ENCODE measurements around the gene SGMS1. TPM values are rescaled to one million over a fixed set of nuclear protein-coding genes. Genes with fewer than 3 reads are reported as not detected.
A peak's percentile ranks its signal among the peaks of the same experiment; 100 is the strongest.
"Not testable (repeated sequence)": the region's sequence is repeated elsewhere in the genome, so short reads cannot be mapped to it uniquely, and the experiment has no call there.

SGMS1 gene
- total RNA-seq, 1 donor from 2014 or later: 27.5 TPM

DNA sequence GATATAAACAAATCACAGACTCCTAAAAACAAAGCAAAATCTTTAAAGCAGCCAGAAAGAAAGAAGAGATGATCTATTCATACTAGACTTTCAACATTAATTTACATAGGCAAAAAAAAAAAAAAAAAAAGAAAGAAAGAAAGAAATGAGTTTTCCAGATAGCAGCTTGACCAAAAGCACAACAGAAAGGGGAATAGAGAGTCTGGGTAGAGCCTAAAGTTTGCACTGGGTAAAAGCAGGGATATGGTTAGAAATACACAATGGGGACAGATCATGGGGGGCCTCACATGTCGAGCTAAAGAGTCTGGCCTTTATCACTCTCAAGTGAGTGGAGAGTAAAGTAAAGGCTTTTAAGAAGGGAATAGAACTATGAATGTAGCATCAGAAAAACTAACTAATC, 169.8 kb downstream of the SGMS1 start:
- intact Hi-C loops (cut with micrococcal nuclease): loop anchor here (2.0 to 5.0 kb wide), 2 partner anchors 37 to 55 kb away; no protein-coding TSS in a partner anchor
- ATAC-seq (ENCODE audit: low read depth) (no peak), DNase-seq (no peak)
- peak overlapping the region; percentile 33 for H3K4me3 Mint-ChIP-seq
- H3K27me3 Mint-ChIP-seq: no peaks in the 10 kb centered on the region
- no peaks in the 10 kb centered on the region for H3K9me3 Mint-ChIP-seq
- TF ChIP-seq, protein P1, sequence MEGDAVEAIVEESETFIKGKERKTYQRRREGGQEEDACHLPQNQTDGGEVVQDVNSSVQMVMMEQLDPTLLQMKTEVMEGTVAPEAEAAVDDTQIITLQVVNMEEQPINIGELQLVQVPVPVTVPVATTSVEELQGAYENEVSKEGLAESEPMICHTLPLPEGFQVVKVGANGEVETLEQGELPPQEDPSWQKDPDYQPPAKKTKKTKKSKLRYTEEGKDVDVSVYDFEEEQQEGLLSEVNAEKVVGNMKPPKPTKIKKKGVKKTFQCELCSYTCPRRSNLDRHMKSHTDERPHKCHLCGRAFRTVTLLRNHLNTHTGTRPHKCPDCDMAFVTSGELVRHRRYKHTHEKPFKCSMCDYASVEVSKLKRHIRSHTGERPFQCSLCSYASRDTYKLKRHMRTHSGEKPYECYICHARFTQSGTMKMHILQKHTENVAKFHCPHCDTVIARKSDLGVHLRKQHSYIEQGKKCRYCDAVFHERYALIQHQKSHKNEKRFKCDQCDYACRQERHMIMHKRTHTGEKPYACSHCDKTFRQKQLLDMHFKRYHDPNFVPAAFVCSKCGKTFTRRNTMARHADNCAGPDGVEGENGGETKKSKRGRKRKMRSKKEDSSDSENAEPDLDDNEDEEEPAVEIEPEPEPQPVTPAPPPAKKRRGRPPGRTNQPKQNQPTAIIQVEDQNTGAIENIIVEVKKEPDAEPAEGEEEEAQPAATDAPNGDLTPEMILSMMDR (IDR thresholded peaks at IDR 0.05): no peak
- peaks cover 57% of the 10 kb centered on the region for H3K4me1 Mint-ChIP-seq
- POLR2A ChIA-PET: interaction anchor here (0.9 to 1.9 kb wide), 2 partner anchors 30 to 170 kb away, joined by 3 to 6 read pairs; partner anchors contain the start of gene SGMS1
- peaks cover 8% of the 10 kb centered on the region for H3K36me3 Mint-ChIP-seq (ENCODE audit: low read depth)
- H3K27ac Mint-ChIP-seq: peak overlapping the region; percentile 57
- CTCF ChIA-PET: no interaction called here

DNA sequence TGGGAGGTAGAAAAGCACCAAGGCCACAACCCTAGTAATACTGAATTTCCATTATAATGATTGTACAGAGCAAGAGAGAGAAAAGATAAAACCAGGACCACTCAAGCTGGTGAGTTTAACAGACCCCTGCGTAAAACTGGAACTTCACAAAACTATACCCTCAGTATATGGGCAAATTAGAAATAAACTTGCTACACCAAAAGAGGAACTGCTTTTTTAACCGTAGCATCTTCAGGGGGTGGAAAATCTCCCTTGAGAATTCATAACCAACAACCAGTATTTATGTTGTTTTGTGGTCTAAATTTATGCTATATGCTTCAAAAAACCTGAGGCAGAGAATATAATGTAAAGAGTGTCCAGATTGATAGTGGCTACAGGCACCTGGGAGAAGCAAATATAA, 171.2 kb downstream of the SGMS1 start:
- peak overlapping the region; percentile 57 for H3K27ac Mint-ChIP-seq
- H3K4me3 Mint-ChIP-seq: peak overlapping the region; percentile 12
- H3K27me3 Mint-ChIP-seq: no peaks in the 10 kb centered on the region
- CTCF ChIA-PET: no interaction called here
- DNase-seq (no peak), ATAC-seq (ENCODE audit: low read depth) (peak; percentile 71)
- intact Hi-C loops (cut with micrococcal nuclease): loop anchor here (2.0 to 5.0 kb wide), 2 partner anchors 35 to 56 kb away; no protein-coding TSS in a partner anchor
- POLR2A ChIA-PET: no interaction called here
- TF ChIP-seq, protein P1 (IDR thresholded peaks at IDR 0.05): no peak
- peaks cover 57% of the 10 kb centered on the region for H3K4me1 Mint-ChIP-seq
- peaks cover 5% of the 10 kb centered on the region for H3K36me3 Mint-ChIP-seq (ENCODE audit: low read depth)
- H3K9me3 Mint-ChIP-seq: no peaks in the 10 kb centered on the region

DNA sequence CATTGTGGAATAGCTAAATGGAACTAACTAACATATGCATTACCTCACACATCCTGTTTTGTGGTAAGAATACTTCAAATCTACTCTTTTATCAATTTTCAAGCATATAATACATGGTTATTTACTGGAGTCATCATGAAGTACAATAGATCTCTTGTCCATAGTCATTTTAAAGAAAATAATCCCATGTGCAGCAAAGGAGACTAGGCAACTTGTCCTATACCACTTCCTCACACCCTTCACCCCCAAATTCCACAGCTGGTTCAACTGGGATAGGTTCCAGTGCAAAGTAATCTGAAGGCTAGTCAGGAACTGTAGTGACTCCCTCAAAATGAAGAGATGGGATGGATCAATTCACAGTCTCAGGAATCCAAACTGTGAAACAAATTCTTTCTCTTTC, 176.1 kb downstream of the SGMS1 start:
- DNase-seq: no peak
- peaks cover 17% of the 10 kb centered on the region for H3K36me3 Mint-ChIP-seq (ENCODE audit: low read depth)

DNA sequence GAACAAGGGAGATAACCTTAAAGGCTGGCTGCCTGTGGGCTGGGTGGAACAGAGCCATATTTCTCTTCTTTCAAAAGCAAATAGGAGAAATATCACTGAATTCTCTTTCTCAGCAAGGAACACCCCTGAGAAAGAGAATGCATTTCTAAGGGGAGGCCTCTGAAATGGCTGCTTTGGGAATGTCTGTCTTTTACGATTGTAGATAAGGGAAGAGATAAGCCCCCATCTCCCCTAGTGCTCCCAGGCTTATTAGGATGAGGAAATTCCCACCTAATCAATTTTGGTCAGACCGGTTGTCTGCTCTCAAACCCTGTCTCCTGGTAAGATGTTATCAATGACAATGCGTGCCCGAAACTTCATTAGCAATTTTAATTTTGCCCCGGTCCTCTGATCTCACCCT, 178.0 kb downstream of the SGMS1 start:
- H3K9me3 Mint-ChIP-seq; ATAC-seq (ENCODE audit: low read depth); POLR2A ChIA-PET; H3K27ac Mint-ChIP-seq; H3K4me3 Mint-ChIP-seq; H3K4me1 Mint-ChIP-seq; CTCF ChIA-PET; H3K27me3 Mint-ChIP-seq; DNase-seq; intact Hi-C loops (cut with micrococcal nuclease): not testable (repeated sequence)
- peaks cover 17% of the 10 kb centered on the region for H3K36me3 Mint-ChIP-seq (ENCODE audit: low read depth)

More for the DNA sequence above, 176.1 kb downstream of the SGMS1 start:
- Mint-ChIP-seq H3K27me3 (no peaks in the 10 kb centered on the region), H3K27ac (no peak overlapping the region), H3K9me3 (no peaks in the 10 kb centered on the region), H3K4me1 (peaks cover 23% of the 10 kb centered on the region), H3K4me3 (no peak overlapping the region)
- intact Hi-C loops (cut with micrococcal nuclease): loop anchor here (2.0 kb wide), 1 partner anchor 15 kb away; no protein-coding TSS in a partner anchor
- ATAC-seq (ENCODE audit: low read depth): no peak
- TF ChIP-seq, protein P1 (IDR thresholded peaks at IDR 0.05): no peak
- ChIA-PET CTCF (no interaction called here), POLR2A (no interaction called here)

DNA sequence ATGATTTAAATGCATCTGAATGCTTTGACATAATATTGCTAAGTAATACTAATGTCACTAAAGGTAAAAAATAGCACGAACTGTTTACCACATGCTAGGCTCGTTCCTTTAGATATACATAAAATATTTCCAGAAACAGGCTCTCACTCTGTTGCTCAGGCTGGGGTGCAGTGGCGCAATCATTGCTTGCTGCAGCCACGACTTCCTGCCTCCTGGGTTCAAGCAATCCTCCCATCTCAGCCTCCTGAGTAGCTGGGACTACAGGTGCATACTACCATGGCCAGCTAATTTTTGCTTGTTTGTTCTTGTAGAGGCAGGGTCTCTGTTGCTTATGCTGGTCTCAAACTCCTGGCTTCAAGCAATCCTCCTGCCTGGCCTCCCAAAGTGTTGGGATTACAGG, 183.3 kb downstream of the SGMS1 start:
- Mint-ChIP-seq H3K4me1 (no peaks in the 10 kb centered on the region), H3K27me3 (no peaks in the 10 kb centered on the region), H3K9me3 (no peaks in the 10 kb centered on the region), H3K36me3 (ENCODE audit: low read depth) (peaks cover 17% of the 10 kb centered on the region), H3K27ac (no peak overlapping the region), H3K4me3 (no peak overlapping the region)
- TF ChIP-seq, protein P1 (IDR thresholded peaks at IDR 0.05): no peak
- ChIA-PET POLR2A (no interaction called here), CTCF (no interaction called here)
- intact Hi-C loops (cut with micrococcal nuclease): no loop called here
- DNase-seq: no peak
- ATAC-seq (ENCODE audit: low read depth): no peak

DNA sequence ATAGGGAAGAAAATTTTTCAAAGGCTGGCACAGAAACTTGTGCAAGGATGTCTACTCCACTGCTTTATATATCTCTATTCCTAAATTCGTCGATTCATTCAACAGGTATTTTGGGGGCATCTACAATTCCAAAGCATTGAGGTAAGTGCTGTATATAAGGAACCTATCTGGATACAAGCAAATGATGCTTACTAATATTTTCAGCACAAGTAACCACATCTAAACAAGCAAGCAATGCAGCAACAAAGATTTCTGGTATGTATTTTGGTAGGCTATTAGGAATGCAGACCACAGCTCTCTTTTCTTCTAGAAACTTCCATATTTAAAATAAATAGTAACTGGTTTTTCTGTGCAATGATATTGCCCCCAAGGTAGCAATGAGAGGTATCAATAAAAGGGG, 183.9 kb downstream of the SGMS1 start:
- no peaks in the 10 kb centered on the region for H3K27me3 Mint-ChIP-seq
- ATAC-seq (ENCODE audit: low read depth) (no peak), DNase-seq (no peak)
- intact Hi-C loops (cut with micrococcal nuclease): no loop called here
- POLR2A ChIA-PET: no interaction called here
- H3K4me3 Mint-ChIP-seq: no peak overlapping the region
- H3K36me3 Mint-ChIP-seq (ENCODE audit: low read depth): peaks cover 17% of the 10 kb centered on the region
- H3K27ac Mint-ChIP-seq: no peak overlapping the region
- TF ChIP-seq, protein P1 (IDR thresholded peaks at IDR 0.05): no peak
- CTCF ChIA-PET: no interaction called here
- no peaks in the 10 kb centered on the region for H3K9me3 Mint-ChIP-seq
- H3K4me1 Mint-ChIP-seq: no peaks in the 10 kb centered on the region

All from activated B cell treated with CpG ODN at 0.5 μM for 24 hours (primary cell).